Heart left ventricle (tissue), 13 donors: Measurements from ENCODE around the gene CENPU.

Experiments
- CTCF ChIP-seq, 12 donors: fragments of 200-600 bp; sonication (generic) in 4 of 12; IDR thresholded peaks; one replicate each; pipeline versions ENCODE4 v1.5.0 to v1.8.0; 2018 to 2022; ENCODE audit warnings: antibody characterized with exemption in 12 of 12, mild to moderate bottlenecking in 5 of 12
- POLR2A ChIP-seq, 2 donors: fragments of 450-650 bp; IDR thresholded peaks; one replicate each; pipeline ENCODE4 v1.6.1; 2017; ENCODE audit warnings: antibody characterized with exemption in 2 of 2, mild to moderate bottlenecking in 2 of 2, moderate library complexity in 2 of 2
- donor health status: ischemic (EF 13 %, LVEDD 7.1; RV severe dilation, severe dysfunction).
- donor health status: DM: no; HTN: yes; CAD: no.
- donor health status: DM: no; HTN: no; CAD: no.
- donor health status: ischemic (EF 25% LVEDD 6.9; RV normal size, moderate dysfunction).
- donor health status: ischemic (EF 25% LVEDD 5.7; RV mildly dilated, moderate dysfunction).
- donor health status: ischemic (EF 35%, LVEDD 5.7; RV mildly dilated, moderate dysfunction).
- donor health status: nonischemic (EF 11% LVEDD 7.7; RV severe dilation, severe dysfunction).
- donor health status: DM: yes; HTN: yes; CAD: no.
- donor health status: PGD.
- donor health status: ischemic (EF 29% LVEDD 5.4; RV normal size, mild dysfunction).
- donor health status: nonischemic (EF 23%, LVEDD 6.1; RV moderate dilation, normal function).

GRCh38 chr4:184731056-184731455 lies 2.8 kb downstream of the CENPU start:
- TF ChIP-seq POLR2A (IDR thresholded peaks at IDR 0.05), result no peak
- no peak for TF ChIP-seq CTCF (IDR thresholded peaks at IDR 0.05)
